Chondrocyte (in vitro differentiated cells): ENCODE results near the gene CXCR2. TPM values are rescaled to one million over a fixed set of nuclear protein-coding genes. Genes with fewer than 3 reads are reported as not detected.

Experiments
- DNase-seq: peaks from one replicate; pipeline ENCODE4 v3.0.0; 2021; ENCODE audit warnings: mixed read lengths, low spot score
- H3K27ac Mint-ChIP-seq: one replicate; pipeline ENCODE4 v1.8.0; 2021; ENCODE audit warnings: mild to moderate bottlenecking, moderate library complexity, mixed read lengths; ENCODE audit not compliant: unreplicated experiment
- H3K27me3 Mint-ChIP-seq: 2 replicates; pipeline ENCODE4 v1.8.0; 2021; ENCODE audit warnings: low read depth, mixed read lengths
- H3K36me3 Mint-ChIP-seq: 2 replicates; pipeline ENCODE4 v1.8.0; 2021; ENCODE audit warnings: low read depth, mixed read lengths
- H3K4me1 Mint-ChIP-seq: 2 replicates; pipeline ENCODE4 v1.8.0; 2021; ENCODE audit warnings: low read depth, mild to moderate bottlenecking, mixed read lengths
- H3K4me3 Mint-ChIP-seq: one replicate; pipeline ENCODE4 v1.8.0; 2021; ENCODE audit warnings: mild to moderate bottlenecking, moderate library complexity, mixed read lengths; ENCODE audit not compliant: unreplicated experiment
- H3K9me3 Mint-ChIP-seq: 2 replicates; pipeline ENCODE4 v1.8.0; 2021; ENCODE audit warnings: low read depth, mixed read lengths
- total RNA-seq: library from RNA; stranded (reverse); gene quantifications from 3 replicates; pipeline ENCODE4 v1.2.1, GENCODE V29; 2021
- TF ChIP-seq, protein P1 (sequence below): fragments of 200-600 bp; sonication (generic); IDR thresholded peaks from 2 replicates; pipeline ENCODE4 v1.5.0; 2021; ENCODE audit warnings: antibody characterized with exemption, mild to moderate bottlenecking, moderate library complexity

The CXCR2 gene
- total RNA-seq, 1 donor from 2014 or later = not detected

DNA sequence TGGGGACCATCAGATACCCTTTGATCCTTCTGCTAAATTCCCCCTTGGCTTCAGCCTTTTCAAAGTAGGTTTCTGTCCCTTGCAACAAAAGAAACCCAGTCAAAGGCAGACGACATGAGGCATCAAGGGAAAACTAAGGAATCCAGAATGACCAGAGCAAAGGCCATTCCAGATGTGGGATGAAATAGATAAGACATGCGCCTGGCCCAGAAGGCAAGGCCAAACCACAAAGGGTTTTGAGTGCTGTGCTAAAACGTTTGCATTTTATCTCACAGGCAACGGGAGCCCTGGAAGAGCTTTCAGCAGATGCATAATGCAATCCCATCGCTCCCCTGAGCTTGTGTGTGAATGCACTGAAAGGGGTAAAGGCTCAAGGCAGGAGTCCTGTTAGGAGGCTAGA lies 23.3 kb downstream of the CXCR2 start:
- Mint-ChIP-seq H3K4me1 (no peaks in the 10 kb centered on the region), H3K27me3 (peaks cover 44% of the 10 kb centered on the region), H3K4me3 (no peak overlapping the region), H3K27ac (no peak overlapping the region), H3K9me3 (no peaks in the 10 kb centered on the region), H3K36me3 (peaks cover 2% of the 10 kb centered on the region)
- DNase-seq = no peak
- TF ChIP-seq, protein P1, sequence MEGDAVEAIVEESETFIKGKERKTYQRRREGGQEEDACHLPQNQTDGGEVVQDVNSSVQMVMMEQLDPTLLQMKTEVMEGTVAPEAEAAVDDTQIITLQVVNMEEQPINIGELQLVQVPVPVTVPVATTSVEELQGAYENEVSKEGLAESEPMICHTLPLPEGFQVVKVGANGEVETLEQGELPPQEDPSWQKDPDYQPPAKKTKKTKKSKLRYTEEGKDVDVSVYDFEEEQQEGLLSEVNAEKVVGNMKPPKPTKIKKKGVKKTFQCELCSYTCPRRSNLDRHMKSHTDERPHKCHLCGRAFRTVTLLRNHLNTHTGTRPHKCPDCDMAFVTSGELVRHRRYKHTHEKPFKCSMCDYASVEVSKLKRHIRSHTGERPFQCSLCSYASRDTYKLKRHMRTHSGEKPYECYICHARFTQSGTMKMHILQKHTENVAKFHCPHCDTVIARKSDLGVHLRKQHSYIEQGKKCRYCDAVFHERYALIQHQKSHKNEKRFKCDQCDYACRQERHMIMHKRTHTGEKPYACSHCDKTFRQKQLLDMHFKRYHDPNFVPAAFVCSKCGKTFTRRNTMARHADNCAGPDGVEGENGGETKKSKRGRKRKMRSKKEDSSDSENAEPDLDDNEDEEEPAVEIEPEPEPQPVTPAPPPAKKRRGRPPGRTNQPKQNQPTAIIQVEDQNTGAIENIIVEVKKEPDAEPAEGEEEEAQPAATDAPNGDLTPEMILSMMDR = no peak

DNA sequence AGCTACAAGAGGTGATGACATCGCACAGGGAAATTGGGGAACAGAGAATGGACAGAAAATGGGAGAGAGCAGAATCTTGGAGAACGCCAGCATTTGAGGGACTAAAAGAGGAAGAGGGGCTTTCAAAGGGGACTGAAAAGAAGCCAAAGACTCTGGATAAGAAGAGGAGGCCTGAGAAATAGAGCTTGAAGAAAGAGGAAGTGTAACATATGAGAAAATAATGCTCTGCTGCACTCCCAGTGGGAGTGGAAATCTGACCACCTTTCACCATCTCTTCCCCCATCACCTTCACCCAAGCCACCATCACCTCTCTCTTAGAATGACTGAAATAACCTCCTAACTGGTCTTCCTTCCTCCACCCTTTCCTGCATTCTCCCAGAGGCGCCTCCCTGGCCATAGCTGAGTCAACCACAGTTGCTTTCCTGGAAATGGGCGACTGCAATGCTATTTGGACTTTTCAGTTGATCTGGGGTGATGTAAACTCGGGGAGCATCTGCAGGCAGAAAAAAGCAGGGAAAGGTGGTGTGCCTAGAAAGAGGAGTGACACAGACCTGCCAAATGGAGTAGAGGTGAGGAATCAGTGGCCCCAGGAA lies 24.1 kb downstream of the CXCR2 start:
- H3K27me3 Mint-ChIP-seq = peaks cover 50% of the 10 kb centered on the region

DNA sequence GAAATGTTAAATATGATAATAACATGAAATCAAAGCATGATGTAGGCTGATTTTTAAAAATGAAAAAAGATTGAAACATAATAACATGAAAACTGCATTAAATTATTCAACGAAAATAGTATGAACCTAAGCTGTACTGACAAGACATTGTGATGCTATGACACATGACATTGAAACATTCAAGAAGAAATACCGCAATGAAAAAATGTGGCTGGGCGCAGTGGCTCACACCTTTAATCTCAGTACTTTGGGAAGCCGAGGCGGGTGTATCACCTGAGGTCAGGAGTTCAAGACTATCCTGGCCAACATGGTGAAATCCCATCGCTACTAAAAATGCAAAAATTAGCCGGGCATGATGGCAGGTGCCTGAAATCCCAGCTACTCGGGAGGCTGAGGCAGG lies 26.3 kb downstream of the CXCR2 start:
- Mint-ChIP-seq H3K9me3 (no peaks in the 10 kb centered on the region), H3K4me1 (no peaks in the 10 kb centered on the region), H3K36me3 (peaks cover 1% of the 10 kb centered on the region), H3K27me3 (peaks cover 54% of the 10 kb centered on the region), H3K4me3 (no peak overlapping the region), H3K27ac (no peak overlapping the region)
- TF ChIP-seq, protein P1 = no peak
- DNase-seq = no peak

More for the DNA sequence above, 24.1 kb downstream of the CXCR2 start:
- H3K9me3 Mint-ChIP-seq = no peaks in the 10 kb centered on the region
- TF ChIP-seq, protein P1 = no peak
- no peak overlapping the region for H3K4me3 Mint-ChIP-seq
- DNase-seq = no peak
- no peak overlapping the region for H3K27ac Mint-ChIP-seq
- no peaks in the 10 kb centered on the region for H3K4me1 Mint-ChIP-seq
- H3K36me3 Mint-ChIP-seq = peaks cover under 1% of the 10 kb centered on the region

DNA sequence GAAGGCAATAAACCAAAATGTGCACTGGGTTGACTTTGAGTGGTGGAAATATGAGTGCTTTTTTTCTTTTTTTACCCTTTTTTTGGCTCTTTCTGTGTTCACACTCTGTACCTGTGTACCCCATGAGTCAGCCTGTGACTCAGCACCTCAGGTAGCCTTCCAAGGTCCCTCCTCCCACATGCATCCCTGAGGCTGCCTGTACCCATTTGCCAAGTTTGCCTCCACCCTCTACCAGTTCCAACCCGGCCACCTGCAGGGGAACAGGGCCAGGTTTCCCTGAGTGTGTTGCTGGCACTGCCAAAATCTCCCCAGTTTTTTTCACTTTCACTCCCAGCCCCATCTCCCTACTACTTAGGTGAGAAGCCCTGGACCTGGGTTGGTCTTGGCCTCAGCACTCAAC lies 26.9 kb downstream of the CXCR2 start:
- peaks cover 4% of the 10 kb centered on the region for H3K9me3 Mint-ChIP-seq
- no peak for DNase-seq

DNA sequence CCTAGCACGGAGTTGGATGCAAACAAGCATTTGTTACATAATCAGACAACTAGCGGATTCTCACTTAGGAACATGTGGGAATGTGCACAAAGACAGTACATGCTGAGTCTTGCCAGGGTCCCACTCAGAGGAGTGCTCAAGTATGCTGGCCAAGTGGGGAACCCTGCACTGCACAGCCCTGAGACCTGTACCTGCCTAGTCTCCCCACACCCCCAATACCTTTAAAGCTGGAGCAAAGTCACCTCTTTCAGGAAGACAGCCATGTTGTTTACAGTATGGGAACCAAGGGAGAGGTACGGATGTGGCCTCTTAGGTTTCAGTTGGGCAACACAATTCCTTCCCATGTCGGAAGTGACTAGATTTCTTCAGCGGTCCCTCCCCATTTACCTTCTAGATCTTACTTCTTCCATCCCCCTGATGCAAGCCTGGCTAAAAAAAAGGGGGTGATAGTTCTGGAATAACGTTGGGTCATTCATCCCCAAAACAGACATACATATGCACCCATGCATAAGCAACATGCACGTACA lies 30.2 kb downstream of the CXCR2 start:
- no peak for DNase-seq
- Mint-ChIP-seq H3K9me3 (peaks cover 4% of the 10 kb centered on the region), H3K27ac (no peak overlapping the region), H3K4me3 (no peak overlapping the region), H3K36me3 (peaks cover 1% of the 10 kb centered on the region), H3K27me3 (peaks cover 46% of the 10 kb centered on the region), H3K4me1 (no peaks in the 10 kb centered on the region)
- TF ChIP-seq, protein P1 = no peak

More for the DNA sequence above, 26.9 kb downstream of the CXCR2 start:
- Mint-ChIP-seq H3K27ac (no peak overlapping the region), H3K4me1 (no peaks in the 10 kb centered on the region), H3K36me3 (peaks cover 1% of the 10 kb centered on the region), H3K4me3 (no peak overlapping the region), H3K27me3 (peaks cover 54% of the 10 kb centered on the region)
- TF ChIP-seq, protein P1 = no peak
